Neural cell (in vitro differentiated cells): ENCODE data around the gene INSR.

ENCODE experiments used
- CTCF ChIP-seq: fragments of 450-650 bp; IDR thresholded peaks from 2 replicates; pipeline ENCODE4 v1.5.1; 2014; ENCODE audit warnings: antibody characterized with exemption, mild to moderate bottlenecking, moderate library complexity; ENCODE audit not compliant: poor library complexity, severe bottlenecking
- EP300 ChIP-seq: fragments of 450-650 bp; conservative IDR thresholded peaks from 2 replicates; pipeline ENCODE4 v1.6.1; 2014; ENCODE audit warnings: antibody characterized with exemption, mild to moderate bottlenecking, moderate library complexity; ENCODE audit not compliant: poor library complexity, severe bottlenecking
- EZH2 ChIP-seq: fragments of 200-600, 300-800 bp; shearing (Covaris generic), sonication (generic); IDR thresholded peaks from 2 replicates; pipeline ENCODE4 v1.6.1; 2014; ENCODE audit warnings: antibody characterized with exemption, low read length, borderline replicate concordance, mild to moderate bottlenecking; ENCODE audit not compliant: insufficient read depth, poor library complexity, severe bottlenecking
- POLR2AphosphoS5 ChIP-seq: IDR thresholded peaks from 2 replicates; pipeline ENCODE4 v1.6.1; 2012
- TF ChIP-seq, protein P1 (sequence below): IDR thresholded peaks from 2 replicates; pipeline ENCODE4 v1.6.1; 2012; ENCODE audit warnings: borderline replicate concordance

GRCh38 chr19:7194566-7194965, 99.6 kb downstream of the INSR start:
- no peak for TF ChIP-seq EP300
- TF ChIP-seq EZH2 = no peak
- TF ChIP-seq POLR2AphosphoS5 = no peak
- no peak for TF ChIP-seq CTCF
- TF ChIP-seq, protein P1, sequence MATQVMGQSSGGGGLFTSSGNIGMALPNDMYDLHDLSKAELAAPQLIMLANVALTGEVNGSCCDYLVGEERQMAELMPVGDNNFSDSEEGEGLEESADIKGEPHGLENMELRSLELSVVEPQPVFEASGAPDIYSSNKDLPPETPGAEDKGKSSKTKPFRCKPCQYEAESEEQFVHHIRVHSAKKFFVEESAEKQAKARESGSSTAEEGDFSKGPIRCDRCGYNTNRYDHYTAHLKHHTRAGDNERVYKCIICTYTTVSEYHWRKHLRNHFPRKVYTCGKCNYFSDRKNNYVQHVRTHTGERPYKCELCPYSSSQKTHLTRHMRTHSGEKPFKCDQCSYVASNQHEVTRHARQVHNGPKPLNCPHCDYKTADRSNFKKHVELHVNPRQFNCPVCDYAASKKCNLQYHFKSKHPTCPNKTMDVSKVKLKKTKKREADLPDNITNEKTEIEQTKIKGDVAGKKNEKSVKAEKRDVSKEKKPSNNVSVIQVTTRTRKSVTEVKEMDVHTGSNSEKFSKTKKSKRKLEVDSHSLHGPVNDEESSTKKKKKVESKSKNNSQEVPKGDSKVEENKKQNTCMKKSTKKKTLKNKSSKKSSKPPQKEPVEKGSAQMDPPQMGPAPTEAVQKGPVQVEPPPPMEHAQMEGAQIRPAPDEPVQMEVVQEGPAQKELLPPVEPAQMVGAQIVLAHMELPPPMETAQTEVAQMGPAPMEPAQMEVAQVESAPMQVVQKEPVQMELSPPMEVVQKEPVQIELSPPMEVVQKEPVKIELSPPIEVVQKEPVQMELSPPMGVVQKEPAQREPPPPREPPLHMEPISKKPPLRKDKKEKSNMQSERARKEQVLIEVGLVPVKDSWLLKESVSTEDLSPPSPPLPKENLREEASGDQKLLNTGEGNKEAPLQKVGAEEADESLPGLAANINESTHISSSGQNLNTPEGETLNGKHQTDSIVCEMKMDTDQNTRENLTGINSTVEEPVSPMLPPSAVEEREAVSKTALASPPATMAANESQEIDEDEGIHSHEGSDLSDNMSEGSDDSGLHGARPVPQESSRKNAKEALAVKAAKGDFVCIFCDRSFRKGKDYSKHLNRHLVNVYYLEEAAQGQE = no peak
